ENCODE results near the gene PVALB.

Gene PVALB

DNA sequence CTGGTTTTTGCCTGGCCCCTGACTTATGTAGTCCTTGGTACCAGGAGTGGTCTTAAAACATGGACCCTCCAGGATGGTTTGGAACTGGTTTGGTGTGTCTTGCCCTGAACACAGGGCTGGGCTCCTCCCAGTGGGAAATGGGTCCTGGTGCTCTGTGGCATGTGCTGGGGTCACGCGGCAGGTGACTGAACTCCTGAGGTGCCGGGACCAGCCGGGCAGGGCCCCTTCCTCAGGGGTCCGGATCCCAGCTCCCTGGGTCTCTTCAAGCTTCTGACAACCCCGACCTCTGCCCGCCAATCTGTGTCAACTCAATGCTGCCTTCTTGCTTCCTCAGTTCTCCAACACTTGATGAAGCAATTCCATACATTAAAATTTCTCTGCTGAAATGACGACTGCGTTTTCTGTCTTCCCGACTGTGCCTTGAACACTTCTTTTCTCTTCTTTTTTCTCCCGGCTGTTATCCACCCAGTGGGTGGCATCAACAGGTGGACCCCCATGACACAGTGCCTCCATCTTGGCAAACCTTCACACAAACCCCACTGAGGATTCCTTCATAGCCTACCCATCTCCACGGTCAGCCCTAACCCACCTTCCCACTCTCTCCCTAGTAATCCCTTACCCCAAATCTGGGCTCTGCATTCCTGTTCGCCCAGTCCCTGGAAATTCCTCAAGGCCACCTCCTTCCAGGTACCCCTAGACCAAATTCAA is 45.3 kb downstream of the PVALB start:
- no peak for DNase-seq

DNA sequence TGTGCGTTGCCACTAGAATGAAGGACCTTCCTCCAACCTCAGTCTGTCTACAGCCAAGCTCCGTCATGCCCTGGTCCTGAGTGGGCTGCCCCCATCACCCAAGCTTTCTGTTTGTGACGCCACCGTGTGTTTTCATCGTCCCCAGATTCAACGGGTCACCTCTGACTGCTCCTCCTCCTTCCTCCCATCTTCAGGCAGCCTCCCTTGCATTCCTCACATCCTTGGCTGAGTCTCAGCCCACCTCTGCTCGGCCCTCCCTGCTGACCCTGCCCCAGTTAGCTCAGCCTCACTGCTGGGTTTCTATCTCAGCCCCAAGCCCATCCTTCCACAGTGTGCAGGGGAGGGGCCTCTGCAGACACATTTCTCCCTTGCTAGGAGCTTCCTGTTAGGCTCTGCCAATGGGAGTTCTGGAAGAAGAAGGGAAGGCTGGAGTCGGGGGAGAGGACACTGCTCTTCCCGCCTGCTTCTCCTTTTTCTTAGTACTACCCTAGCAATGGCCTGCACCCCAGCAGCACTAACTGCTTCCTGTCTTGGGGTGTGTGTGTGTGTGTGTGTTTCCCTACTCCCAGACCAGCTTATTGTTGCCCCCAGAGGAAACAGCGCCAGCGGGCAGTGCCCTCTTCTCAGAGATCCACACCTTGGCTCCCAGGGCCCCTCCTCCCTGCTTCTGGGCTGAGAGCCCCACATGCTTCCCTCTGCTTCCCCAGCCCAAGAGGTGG is 46.2 kb downstream of the PVALB start:
- no peak for DNase-seq

DNA sequence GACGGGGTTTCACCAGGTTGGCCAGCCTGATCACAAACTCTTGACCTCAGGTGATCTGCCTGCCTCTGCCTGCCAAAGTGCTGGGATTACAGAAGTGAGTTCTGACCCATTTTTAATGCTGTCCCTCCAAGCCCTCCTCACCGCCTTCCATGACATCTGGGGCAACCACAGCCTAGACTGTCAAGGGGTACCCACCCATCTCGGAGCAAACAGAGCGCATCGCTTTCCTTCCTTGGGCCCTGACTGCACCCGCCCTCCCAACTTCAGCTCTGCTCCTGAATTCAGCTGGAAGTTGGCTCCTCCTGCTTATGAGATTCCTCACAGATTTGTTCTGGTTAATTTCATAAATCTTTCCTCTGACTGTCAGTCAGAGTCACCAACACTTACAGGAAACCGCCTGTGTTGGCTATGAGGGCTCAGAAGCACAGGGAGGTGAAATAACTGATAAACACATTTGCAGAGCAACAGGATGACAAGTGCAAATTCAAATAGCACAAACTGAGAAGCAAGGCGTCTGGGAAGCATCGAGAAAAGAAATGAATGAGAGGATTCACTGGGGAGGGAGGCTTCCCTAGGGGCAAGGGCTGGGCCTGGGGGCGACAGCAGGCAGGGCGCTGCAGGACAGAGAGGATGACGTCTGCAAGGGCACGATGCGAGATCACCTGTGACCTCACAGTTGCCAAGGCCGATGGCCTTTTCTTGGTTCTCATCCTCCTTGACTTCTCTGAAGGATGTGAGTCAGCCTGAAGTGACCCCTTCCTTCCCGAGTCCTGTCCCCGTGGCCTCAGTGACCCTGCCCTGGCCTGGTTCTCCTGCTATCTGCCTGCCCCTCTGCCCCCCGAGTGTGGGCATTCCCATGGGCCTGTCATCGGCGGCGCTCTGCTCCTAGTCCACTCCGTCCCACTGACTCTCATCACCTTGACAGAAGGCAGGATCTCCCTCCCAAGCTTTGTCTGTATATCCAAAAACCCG is 47.0 kb downstream of the PVALB start:
- no peak for DNase-seq

DNA sequence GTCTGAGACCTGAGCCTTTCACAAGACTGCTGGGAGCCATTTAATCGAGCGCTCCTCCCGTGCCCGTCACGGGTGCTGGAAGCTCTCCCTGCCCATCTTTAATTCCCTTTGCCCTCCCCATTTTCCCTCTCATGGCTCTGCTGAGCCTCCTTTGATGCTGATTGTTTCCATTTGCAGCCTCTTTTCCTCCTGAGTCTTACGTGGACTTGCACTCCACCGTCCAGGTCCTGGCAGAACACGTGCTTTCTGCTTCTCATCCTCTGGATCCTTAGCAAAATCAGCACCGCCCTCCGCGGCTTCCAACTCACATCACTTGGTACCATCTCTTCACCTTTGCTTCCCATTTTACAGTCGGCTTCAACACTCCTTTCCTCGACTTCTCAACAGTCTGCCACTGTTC is 48.2 kb downstream of the PVALB start:
- DNase-seq, result no peak

DNA sequence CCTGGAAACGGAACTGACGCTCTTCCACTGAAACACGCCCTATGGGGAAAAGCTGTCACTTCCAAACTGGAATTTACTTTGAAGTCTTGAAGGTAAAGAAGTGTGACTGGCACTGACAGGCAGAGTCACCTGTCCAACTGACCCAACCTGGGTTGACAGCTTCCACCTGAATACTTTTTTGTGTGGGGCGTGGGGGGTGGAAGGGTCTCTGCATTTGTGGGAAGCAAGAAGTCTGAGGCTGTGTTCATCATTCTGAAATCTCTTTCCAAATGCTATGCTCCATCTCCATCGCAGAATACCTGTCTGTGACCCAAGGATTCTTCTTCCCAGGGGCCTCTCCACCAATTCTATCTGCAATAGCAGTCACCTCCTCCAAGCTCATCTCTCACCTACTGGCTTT is 48.7 kb downstream of the PVALB start:
- no peak for DNase-seq

DNA sequence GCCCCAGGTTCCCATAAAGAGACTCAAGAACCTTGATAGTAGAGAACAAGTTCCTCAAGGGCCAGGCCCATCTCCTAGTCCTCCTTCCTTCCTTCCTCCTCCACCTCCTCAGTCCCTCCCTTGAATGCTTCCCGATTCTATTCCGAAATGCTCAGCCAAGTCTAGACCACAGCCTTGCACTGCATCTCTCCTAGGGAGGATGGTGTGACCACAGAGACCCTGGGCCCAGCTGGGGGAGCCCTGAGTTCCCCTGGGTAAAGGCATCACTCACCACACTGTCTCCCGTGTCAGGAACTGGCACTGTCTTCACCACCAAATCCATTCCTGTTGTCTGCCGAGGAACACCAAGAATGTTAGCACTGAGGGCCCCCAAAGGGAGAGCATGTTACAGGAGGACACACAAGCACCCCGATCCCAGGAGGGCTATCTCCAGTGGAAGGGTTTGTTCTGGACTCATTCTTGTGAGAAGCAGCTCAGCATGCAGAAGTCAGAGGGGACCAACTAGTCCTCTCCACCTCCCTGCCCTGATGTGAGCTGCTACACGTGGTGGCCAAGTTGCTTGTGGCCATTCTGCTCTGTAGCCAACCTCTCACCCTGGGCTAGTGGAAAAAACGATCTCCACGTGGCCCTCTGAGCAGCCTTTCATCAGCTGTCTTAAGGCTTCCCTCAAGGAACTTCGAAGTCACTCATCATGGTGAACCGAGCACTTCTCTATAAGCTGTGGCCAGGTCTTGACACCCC is 49.6 kb downstream of the PVALB start:
- no peak for DNase-seq

DNA sequence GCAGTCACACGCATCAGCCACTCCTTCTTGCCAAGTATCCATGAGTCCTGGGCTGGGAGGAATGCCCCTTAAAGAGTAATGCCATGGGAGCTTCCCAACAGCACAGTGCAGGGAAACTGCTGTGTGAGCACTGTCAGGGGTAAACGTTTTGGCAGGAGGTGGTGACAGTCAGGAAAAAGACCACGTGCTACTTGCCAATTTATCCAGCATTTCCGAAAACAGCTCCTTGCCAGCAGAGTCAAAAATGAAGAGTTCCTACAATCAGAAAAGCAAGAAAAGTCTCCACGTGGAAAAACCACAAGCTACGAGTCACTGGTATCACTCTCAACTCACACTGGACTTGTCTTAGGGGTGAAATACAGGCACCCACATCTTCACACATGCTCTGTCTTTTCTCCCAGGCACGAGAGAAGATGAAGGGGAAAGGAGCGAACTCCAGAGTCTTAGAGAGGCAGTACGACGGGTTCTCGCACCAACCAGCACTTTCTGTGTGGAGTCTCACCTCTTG is 50.8 kb downstream of the PVALB start:
- no peak for DNase-seq

DNA sequence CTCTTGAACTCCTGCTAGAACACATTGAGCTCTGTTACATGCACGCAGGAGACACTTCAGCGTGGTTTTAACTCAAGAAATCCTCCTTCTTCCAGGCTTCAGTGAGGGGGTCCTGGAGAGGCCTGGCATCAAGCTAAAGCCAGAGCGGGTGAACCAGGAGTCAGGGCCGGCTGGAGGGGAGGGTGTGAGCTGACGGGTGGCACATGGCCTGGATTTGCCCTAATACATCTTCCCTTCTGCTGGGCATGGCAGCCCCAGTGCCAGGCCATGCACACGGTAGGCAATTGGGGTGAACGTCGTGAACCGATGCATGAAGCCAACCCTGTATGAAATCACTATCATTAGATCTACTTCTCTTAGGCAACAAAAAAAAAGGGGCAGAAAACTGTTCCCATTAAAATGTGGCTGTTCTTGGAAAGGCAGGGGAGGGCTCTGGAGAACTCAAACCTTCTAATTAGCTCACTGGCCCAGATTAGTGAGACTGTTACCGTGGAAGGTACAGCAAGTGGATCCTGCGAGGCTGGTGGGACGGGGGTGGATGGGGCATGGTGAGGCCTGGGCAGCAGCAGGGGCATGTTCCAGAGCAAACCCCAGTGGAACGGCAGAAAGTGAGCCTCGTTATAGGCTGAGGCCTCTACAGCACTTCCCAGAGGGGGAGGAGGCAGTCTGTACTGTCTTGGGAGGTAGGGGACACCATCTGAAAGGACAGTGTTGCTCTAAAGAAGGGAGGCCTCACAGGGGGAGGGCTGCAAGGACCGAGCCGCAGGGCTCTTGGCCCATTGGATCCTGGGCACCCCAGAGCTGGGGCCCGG is 51.5 kb downstream of the PVALB start:
- DNase-seq, result no peak

DNA sequence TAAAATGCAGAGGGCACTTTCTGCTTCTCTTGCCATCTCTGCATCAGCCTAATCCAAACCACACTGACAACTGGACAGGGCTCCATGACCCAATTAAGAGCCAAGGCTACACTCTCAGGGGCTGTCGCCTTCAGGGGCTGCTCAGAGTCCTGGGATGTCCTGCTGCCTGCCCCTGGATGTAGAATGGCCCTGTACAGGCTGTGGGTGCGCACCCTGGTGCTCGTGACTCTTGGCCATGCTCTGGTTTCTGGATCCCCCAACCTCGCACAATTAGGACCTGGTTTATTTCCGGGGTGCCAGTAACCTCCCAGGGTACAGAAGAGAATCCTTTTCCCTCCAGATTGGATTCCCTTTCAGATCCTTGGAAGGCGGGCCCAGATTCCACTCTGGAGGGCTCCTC is 52.2 kb downstream of the PVALB start:
- no peak for DNase-seq

DNA sequence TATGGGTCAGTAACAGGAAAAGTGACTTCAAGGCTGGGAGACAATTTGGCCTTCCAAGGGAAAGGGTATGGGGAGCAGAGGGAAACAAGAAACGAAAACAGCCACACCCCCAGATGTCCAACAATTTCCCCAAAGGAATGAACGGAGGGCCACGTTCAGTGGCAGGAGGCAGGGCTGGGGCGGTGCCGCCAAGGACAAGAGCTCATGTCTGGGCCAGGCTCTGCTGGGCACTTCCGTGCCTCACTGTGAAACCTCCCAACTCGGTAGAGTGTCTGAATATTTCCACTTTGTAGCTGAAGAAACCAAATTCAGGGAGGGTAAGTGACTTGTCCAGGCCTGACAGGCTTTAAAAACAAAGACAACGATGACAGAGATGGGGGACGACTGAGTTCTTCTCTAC is 52.8 kb downstream of the PVALB start:
- no peak for DNase-seq

DNA sequence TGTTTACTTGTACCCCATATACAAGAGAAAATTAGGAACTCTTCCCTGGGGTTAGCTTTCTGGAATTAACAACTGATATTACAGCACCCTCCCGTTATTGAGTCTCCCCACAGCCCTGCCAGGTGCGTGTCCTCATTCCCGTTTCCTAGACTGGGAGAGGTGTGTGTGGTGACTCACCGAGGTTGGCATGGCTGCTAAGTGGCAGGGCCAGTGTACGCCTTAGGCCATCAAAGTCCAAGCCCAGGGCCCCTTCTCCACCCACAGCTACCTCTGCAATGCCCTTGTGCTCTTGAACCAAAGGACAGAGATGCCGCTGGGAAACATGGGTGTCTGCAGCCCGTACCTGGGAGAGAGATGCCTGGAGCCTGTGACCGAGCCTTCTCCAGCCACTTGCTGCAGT is 53.3 kb downstream of the PVALB start:
- DNase-seq, result no peak

DNA sequence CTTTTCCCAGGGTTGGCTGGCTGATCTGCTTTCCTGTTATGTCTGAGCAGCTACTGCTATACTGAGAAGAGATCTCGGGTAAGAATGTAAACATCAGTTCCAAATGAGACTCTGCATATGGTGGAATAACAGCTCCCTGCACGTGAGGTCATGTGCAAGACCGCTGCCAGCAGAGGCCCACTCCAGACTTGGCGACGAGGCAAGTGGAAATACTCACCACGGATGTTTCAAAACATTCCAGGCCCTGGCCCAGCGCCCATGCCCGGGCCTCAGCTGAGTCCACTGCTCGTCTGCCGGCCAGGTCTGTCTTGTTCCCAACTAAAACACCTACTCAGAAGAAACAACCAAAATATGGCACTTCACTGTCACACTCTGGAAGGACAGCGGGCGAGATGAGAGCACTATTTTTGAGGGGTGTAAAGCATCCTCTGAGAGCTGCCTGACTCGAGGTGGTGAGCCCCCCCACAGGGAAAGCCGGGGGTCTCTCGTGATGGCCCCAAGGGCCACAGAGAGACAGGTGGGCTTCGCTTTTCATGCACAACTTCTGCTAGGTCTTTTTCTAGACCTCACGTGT is 54.1 kb downstream of the PVALB start:
- no peak for DNase-seq

DNA sequence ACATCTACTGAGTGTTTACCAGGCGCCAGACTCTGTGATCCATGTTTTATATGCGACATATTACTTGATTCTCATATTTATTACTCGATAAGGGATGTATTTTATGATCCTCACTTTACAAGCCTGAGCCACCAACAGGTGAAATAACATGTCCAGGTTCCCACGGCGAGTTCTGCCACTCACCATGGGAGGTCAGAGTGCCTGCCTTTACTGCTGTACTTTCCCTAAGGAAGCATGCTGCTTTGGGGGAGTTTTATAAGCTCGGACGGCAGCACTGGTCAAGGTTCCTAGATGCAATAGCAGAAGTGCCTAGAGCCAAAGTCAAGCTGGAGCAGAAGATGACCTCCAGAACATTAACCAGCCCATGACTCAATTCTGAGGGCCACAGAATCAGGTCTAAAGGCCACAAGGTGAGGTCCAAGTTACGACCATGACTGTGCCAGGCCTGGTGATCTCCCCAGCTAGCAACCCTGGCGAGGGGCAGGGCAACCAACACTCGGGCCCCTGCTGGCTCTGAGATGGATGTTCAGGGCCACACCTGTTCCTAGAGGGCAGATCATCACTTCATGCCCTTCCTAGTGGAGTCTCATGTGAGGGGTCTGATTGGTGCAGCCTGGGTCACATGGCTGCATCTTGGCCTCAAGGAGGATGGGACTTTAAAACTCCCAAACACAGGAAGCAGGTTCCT is 55.1 kb downstream of the PVALB start:
- DNase-seq, result no peak

DNA sequence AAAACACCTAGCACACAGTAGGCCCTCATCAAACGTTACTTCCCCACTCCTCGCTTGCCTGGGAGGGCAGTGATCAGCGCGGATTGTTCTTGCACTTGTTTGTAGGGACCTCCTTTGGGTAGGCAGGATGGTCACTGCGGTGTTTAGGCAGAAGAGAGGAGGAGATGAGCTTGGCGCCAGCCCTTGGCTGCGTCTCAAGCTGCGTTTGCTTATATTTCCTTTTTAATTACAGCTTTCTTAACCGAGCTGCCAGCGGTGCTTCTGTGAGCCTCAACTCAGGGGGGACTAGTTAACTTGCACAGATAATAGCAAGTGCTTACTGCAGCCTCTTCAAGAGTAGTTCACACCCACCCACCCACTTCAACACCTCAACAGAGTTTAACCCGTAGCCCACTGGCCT is 56.0 kb downstream of the PVALB start:
- DNase-seq, result no peak

DNA sequence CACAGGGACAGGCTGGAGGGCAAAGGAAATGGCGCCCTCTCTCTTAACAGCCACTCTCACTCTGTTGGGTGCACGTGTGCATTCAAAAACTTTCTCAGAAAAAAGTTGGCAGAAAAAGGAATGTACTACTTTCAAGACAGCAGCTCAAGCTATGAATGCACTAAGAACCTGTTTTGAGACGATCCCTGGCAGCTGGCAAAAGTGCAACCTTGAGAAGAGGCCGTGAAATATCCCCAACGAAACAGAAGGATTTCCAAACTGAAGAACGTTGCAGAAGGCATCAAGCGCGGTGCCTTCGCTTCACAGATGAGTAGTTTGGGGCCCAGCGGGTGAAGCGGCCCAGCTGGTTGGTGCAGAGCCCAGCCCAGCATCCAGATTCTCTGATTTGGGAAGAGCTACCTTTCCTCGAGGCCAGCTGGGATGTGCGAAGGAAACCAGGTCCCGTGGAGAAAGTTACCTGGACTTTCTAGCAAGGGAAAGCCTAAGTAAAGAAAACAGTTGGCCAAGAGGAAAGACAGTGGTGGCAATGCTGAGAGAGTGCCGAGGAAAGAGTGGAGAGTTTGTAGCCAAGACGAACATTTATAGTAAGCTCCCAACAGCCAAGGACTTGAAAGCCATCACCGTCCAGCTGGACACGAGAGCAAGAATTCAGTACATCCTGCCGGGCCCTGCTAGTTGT is 57.2 kb downstream of the PVALB start:
- no peak for DNase-seq

DNA sequence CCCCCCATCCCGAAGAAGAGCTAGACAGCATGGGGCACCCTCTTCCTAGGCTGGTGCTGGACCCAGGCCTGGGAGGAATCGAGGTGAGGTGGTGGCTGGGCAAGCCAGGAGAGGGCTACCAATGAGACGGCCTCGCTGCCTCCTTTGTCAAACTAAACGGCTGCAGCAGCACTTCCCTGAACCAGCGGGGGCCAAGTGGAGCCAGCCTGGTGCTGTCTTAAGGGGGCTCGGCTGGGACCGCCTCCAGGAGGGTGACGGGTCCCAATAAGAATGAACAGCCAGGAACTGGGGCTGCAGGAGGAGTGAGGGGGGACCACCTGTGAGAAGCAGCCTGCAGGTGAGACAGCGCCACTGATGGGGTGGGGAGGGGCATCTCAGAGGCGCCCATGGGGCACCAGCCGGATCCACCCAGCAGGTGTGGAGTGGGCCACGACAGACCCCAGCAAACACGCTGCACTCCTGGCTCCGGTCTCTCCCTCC is 58.0 kb downstream of the PVALB start:
- DNase-seq, result no peak

DNA sequence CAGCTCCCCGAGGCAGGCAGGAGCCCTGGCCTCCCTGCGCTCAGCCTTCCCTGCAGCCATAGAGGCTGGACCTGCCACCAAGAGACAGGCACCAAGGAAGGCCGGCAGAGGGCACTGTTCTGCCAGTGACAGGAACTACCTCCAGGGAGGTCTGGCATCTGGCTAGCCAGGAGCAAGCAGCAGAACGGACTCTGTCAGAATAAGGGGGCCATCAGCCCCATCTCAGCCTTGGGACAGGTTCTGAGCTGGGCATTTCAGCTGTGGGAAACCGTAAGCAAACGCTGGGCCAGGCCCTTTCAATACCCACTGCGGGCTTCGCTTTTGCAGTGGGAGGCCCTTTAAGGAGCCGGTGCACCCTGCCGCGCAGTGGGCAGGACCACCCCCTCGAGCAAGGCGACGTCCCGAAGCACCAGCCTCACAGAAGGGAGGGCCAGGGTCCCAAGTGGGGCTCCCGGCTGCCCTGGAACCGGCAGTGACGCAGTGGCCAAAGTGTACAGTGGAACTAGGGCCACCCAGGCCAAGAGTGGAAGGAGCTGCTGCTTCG is 59.1 kb downstream of the PVALB start:
- DNase-seq, result peak; percentile 60 to 78

DNA sequence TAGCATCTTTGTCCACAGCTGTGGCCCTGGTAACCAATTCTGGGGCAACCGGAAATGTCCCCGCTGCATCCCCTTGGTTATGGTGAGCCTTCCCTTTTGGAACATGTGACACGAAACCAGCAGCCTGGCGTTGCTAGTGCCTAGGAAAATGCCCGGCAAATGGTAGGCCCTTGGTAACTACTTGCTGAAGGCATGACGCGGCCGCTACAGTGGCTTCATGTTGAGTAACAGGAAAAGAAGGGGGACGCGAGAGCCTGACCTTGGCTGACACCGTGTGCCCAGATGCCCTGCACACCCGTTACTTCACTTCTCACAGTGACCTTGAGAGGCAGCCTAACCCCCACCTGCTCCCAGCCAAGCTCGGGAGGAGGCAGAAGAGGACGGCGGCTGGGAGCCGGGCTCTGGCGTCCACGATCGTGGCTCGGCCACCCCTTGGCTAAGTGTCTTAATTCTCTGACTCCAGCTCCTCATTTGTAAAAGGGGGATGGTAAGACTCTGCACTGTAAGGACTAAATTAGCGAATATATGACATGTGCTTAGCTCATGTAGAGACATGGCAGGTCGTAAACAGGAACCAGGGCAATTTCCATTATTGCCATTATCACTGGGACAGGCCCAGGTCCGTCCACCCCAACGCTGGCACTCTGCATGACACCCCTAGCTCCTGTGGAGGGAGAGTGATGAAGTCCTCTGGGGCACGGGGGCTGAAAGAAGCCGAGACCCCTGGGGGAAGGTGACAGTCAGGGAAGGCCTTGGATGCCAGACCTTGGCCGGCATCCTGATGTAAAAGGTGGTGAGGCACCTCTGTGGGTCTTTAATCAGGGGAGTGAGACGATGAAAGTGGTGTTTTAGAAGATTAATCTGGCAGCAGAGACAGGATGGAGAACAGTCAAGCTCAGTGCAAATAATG is 59.8 kb downstream of the PVALB start:
- DNase-seq, result no peak

DNA sequence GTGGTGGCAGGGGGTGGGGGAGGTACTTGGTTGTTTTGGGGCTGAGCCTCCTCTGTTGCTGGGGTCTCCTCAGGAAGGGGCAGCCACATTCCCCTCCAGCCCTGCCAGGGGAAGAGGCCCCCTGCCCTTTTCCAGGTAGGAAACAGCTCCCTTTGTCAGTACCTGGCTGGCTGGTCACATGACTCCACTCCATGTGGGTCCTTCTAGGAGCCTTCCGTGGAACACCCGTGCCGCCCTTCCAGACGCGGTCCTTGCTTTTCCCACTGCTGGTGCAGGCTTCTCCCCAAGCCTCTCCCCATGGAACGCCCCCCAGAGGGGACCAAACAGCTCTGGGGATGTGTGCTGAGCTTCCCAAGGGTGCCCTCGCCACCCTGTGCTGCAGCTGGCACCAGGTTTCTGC is 60.8 kb downstream of the PVALB start:
- no peak for DNase-seq
